Stimulated activated CD4-positive, alpha-beta T cell treated with anti-CD3 and anti-CD28 coated beads, Interleukin-12 subunit alpha, Interleukin-12 subunit beta, amount 100 ng/mL, for 24 hours (primary cell): ENCODE results near the gene CBX8.
A peak's percentile ranks its signal among the peaks of the same experiment; 100 is the strongest.

Experiments used
- DNase-seq, 2 experiments: peaks; one replicate each; pipeline ENCODE4 v3.0.0-alpha.2; 2020; ENCODE audit warnings: low read depth in 2 of 2

The CBX8 gene

DNA sequence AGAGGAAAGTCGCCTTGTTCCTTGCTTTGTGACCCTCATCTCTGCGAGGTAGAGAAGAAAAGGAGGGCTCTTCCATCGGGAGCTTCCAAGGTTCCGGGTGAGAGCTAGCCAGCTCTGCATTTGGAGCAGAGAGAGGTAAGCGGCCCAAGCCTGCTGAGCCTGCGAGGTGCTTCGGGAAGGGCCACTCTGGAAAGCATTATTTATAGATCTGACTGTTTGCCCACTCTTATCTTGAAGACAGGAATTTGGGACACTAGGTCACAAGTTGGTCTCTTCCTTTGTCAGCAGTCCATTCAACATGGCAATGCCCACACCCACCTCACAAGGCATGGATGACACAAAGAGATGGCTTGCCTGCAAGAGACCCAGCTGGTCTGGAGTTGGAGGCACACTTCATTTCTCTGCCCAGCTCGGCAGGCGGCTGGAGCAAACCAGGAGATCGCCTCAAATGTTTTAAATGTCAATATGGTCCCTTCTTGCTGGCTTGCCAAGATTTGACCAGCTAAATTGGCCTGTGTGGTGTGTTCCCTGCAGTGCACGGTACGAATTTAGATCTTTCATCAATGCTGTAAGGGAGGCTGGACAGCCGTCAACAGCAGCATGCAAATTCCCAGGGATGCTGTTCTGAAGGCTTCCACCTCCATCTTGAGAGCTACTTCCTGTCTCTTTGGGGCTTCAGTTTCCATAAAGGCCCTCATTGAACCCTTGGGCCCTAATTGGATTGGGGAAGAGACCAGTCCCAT is 22.8 kb upstream of the CBX8 start:
- no peak for DNase-seq

DNA sequence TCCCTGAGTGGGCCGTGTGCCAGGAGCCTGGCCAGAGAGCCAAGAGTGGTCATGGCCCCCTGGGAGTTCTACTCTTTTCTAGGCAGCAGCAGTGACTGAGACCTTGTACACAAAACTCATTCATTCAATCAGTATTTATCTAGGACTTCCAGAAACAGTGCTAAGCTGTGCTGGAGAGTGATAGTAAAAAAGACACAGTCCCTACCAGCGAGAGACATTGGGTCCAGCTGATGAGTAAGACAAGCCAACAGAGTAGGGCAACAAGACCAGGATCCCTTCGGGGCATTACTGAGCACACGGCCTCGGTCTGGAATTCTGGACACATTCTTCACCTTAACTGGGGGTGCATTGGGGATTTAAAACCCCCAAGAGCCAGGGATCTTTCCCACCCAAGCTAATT is 22.2 kb upstream of the CBX8 start:
- no peak for DNase-seq

DNA sequence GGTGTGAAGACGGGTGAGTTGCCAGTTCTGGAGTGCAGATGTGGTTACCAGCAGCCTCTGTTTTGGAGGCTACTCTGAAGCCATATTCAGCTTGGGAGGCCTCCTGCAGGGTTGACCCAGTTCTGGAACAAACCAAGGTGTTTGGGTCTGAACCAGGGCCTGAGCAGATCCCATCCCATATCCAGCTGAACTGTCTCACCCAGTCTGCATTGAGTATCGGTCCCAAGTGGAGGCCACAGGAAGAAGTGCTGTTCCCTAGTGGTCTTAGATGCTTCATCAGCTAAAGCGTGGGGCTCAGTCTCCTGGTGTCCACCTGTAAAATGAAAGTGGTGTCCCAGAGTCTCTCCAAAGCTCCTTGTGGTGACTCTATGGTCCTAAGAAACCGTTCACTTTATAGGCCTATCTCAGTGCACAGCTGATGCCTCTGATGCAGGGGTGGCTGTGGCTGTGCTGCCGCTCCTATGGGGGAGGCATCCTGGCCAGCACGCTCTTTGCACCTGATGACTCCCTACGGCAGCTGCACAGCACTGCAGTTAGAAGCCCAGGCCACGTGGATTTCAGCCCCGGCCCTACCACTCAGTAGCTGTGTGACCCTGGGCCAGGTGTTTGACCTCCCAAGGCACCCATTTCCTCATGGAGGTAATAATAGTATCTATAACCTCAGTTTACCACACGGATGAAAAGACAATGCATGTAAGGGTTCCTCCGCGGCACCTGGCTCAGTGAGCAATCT is 21.3 kb upstream of the CBX8 start:
- DNase-seq = no peak

DNA sequence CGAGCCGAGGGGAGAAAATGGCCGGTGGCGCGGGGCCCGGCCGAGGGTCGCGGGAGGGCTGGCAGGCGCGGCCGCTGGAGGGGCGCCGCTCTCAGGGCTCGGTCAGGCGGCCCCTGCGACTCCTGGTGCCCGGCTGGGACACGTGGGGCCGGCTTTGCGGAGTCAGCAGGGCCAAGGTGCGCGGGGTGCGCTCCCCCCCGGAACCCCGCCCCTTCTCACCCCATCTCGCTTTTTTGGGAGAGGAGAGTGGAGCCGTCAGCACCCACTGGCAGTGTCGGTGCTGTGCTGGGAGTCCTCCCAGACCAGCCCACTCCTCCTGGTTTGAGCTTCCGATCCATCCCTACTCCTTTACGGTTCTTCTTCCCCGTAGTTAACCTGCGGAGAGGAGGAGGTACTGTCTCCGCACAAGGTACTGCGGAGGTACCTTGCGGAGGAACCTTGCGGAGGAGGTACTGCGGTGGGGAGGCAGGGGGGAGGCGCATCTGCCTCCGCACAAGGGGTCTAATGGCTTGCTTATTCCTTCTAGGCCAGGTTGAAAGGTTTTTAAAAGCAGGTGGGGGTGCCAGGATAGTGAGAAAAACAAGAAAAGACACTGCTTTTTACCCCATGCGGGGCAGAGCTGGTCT is 19.1 kb upstream of the CBX8 start:
- DNase-seq = no peak

DNA sequence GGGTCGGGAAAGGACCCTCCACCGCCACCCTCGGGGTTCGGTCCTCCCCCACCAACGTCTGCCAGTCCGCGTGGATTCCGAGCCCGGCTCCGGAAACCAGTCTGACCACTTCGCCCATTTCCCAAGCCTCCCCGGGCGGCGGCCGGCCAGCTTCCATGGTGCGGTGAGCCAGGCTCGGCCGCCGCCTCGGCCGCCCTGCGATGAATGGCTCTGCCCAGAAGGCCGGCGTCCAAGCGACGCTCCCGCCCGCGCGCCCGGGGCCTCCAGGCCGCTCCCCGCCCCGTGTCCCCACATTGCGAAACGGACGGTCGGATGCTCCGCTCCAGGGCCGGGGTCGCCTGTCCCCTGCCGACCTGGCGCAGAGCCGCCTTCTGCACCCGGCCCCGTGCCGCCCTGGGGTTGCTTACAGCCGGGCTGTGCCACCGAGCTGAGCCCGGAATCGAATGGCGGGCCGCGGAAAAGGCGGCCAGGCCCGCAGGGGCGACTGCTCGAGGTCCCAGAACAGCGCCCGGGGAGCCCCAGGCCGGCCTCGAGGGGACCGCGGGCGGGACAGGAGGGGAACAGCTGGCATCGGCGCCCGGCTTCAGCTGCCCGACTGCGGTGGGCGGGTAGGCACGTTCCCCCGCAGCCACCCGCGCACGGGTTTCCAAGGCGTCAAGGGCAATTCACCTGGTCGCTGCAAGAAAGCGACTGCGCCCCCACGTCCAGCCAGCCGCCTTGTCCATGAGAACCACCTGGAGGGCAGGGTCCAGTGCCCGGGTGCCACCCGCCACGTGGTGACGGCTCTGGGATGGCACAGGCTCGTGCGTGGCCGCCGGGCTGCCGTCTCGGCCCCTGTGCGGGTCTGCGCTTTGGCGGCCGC is 18.3 kb upstream of the CBX8 start:
- DNase-seq = no peak

DNA sequence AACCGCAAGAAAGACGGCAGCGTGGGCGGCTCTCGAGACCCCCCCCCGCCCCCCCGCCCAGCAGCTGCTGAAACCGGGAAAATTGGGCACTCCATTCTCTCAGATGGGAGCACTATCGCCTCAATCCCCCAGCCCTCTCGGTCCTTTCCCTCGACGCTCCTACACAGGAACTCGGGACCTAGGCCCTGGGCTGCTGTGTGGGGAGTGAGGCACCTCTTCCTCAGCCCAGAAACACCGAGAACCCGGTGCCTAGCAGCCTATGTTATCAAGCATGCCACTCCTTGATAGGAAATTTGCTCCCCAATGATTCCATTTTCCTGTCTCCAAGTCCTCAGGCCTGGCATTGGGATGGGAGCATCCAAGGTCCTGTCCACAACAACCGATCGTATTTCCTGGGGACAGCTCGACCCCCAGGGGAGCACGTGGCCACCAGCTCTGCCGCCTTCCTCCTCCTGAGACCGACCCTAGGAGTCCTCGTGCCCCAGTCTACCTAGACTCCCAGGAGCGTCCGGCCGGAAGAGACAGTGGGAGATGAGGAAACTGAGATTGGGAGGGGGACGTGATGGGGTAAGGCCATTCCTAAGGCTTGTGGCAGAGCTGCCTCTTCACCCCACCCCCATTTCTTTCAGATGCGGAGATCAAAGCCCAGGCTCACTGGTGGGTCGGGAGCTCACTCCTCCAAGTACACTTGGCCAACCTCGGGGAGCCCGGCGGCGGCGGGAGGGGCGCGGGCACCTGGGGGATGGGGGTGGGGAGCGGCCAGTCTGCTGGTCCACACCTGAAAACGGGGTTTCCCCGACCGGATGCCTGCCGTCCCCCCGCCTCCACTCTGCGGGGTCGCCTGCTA is 17.5 kb upstream of the CBX8 start:
- no peak for DNase-seq

DNA sequence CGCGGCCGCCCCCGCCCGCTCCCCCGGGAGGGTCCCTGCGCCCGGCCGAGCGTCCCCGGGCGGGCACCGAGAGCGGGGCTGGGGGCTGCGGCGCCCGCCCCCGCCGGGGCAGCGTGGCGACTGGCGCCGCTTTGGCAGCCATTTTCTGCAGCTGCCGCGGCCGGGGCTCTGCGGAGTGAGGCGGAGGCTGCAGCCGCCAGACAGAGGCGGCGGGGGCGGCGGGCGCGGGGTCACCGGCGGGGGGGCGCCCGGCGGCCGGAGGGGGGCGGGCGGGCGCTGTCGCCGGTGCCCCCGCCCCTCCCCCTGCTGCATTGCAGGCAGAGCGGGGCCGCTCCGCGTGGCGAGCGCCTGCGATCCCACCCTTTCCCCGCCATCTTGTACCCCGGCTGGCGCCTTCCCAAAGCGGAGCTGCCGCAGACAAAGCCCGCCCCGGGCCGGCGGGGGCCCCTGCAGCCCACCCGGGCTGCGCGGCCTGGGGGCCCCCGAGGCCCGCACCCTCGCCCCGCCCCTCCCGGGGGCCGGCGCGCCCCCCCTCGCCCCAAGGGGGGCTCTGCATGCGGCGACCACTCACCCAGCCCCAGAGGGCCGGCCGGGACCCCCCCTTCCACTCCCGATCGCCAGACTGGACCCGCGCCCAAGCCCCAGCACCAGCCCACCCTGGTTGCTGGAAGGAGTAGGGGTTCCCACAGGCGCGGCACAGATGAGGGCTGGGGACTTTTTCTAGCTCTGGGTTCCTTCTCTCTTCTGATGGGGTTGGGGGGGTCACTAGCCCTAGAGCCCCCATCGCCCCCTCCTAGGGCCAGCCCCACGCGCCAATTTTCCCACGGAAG is 16.6 kb upstream of the CBX8 start:
- no peak for DNase-seq

DNA sequence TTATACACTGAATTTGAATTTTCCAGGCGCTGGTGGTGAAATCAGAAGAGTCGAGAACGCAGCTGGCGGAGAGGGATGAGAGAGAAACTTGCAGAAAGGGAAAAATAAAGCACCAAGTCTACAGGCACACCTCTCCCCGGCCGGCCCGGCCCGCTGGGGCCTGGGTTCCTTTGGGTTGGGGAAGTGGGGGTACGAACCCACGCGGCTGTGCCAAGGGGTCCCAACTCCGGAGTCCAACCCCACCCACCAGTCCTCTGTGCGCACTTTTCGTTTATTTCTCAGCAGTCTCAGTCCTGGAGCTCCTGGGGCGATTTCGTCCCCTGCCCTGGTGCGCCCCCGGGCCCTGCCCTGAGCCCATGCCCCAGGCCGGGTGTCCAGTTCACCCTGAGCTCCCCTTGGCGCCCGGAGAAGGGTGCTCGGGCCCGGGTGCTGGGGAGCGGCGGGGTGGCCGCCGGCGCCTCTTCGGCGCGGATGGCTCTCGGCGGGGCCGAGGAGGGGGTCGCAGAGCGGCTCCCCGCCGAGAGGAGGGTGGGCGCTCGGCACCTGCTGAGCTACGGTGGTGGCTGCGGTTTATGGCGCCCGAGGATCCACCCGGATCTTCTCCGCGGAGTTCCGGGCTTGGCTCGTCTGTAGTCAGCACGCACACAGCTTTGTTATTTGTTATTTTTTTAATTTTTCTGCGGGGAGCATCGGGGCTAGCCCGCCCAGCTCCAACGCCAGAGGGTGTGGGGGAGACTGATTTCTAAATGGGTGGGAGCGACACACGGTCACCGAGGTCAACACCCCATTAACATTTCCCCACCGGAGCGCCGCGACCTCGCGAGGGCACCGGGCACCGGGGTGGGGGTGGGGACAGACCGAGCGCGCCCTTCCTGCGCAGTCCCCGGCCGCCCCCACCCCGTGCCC is 15.7 kb upstream of the CBX8 start:
- no peak for DNase-seq

DNA sequence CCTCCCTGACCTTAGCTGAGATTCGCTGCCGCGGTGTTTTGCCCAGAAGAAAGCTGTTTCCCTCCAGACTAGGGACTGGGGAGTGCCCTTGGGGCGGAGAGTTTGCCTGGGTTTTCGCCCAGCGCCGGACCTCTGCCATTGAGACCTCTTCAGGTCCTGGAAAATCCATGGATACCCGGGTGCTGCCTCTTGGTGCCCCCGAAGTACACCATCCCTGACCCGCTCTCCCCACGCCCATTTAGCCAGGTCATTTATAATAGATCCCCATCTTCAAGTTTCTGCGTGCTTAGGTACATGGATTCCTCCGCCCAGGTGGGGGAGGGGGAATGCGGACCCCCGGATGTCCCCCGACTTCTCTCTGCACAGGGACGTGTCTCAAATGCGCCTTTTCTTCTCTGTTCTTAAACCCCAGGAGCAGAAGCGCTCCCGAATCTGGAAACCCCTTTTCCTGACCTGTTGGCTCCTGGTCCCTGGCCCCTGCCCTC is 15.0 kb upstream of the CBX8 start:
- no peak for DNase-seq

DNA sequence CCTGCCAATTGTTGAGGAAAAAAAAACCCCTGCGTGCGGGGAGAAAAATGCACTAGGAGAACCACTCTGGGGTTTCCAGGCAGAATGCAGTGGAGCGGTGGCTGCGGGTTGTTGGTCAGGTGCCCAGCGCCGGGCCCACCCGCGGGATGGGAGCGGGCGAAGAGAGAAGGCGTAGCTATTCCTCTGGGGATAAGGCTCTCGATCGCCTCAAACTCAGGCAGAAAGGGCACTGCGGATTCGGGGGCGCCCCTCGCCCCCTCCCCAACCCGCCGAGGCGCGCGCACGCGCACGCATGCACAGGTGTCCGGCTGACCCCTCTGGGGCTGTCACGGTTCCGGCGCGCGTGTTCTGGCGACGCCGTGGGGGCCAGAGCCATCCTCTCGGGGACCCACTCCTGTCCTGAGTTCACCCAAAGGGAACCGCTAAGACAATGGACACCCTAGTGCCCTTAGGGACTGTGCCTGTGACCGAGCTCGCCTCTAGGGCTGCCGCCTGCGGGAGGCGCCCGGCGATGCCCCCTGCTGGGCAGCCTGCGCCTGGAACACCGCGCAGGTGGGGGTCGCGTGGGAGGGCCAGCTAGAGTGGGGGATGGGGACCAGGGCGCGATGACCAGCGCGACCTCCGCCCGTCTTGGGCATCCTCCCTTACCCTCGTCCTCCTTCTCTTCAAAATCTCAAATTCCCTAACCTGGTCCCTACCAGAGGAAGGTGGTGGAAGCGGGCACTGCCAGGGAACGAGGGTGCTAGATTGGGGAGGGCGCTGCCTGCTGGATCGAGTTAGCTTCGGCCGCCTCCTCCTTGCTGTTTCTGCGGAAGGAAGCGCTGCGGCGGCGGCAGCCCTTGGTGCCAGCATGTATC is 14.4 kb upstream of the CBX8 start:
- DNase-seq = no peak

DNA sequence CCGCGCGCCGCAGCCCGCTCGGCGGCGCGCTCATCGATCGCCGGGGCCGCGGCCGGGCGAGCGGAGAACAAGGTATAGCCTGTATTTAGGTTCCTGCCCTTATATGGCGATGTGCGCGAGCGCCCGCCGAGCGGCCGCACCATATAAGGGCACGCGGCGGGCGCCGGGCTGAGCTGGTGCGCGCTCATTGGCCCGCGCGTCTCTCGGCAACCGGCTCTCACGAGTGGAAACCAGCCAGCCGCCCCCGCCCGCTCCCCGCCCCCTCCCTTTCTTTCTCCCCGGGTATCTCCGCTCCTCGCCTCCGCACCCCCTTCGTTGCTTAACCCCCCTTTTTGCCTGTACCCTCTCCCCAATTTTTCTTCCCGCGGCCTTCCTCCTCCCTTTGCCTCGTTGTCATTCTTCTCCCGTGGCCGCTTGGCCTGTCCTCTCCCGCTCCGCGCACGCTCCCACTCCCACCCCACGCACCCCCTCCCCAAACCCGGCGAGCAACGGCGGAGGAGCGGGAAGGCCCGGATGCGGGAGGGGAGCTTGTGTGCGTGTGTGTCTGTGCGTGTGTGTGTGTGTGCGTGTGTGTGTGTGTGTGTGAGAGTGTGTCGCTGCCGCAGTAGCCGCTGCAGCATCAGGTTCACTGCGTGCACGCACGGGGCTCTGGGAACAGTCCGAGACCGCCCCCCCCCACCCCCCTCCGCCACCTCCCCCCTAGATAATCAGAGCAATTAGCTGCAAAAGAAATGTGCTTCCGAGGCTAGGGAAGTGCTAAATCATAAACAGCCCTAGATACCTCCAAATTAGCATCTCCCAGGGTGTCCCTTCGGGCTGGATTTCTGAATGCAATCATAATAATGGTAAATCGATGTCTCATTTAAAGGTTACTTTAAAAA is 13.5 kb upstream of the CBX8 start:
- peak; percentile 62 to 65 for DNase-seq

DNA sequence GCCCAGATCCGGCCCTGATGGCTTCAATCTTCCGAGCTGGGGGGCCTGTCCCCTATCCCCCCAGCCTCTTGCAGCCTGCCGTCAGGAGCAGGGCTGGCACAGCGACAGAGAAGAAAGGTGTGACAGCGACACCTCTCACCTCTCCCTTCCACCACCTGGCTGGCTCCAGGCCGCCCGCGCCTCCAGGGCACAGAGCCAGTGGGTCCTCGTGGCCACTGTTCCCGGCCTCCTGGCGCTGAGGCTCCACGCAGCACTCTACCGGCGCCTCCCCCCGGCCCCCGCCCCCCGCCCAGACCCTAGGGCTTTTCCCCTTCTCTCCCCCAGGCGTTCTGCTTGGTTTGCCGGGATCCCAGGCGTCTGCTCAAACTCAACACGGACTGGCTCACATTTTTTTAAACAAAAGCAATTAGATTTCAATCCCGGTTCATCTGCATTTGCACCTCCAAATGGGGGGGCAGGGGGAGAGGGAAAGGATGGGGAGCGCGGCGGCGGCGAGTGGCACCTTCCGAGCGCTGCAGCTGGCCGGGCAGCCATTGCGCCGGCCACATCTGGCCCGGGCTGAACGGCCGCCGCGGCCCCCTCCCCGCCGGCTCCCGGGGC is 12.8 kb upstream of the CBX8 start:
- no peak for DNase-seq

DNA sequence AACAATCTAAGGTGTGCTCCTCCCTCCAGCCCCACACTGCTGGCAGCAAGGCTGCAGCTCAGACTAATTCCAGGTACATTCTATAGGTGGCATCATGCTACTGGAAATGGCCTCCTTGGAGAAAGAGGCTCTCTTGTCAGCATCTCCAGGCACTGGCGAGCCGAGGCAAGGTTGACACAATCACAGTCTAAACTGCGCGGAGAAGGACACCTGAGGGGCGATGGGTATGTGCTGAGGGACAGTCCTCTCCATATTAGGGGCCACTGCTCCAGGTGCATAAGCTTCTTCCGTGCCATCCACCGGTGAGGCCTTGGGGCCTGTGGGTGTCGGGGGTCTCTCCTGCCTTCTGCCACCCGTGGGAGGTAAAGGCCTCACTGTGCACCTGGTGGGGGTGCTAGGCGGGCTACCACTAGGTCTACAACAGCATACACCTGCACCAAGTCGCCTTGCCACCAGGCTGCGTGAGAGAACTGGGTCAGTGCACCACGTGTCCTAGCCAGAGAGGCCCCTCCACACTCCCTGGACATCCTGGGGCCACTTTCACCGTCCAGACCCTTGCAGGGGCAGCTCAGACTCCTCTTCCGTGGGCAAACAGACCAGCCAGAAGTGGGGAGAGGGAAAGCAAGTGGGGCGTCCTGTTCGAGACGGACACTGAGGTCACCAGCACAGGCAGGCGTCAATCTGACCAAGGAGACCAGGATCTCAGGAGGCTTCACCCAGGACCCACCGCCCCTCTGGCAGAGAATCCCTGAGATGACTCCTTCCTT is 12.1 kb upstream of the CBX8 start:
- DNase-seq = no peak

DNA sequence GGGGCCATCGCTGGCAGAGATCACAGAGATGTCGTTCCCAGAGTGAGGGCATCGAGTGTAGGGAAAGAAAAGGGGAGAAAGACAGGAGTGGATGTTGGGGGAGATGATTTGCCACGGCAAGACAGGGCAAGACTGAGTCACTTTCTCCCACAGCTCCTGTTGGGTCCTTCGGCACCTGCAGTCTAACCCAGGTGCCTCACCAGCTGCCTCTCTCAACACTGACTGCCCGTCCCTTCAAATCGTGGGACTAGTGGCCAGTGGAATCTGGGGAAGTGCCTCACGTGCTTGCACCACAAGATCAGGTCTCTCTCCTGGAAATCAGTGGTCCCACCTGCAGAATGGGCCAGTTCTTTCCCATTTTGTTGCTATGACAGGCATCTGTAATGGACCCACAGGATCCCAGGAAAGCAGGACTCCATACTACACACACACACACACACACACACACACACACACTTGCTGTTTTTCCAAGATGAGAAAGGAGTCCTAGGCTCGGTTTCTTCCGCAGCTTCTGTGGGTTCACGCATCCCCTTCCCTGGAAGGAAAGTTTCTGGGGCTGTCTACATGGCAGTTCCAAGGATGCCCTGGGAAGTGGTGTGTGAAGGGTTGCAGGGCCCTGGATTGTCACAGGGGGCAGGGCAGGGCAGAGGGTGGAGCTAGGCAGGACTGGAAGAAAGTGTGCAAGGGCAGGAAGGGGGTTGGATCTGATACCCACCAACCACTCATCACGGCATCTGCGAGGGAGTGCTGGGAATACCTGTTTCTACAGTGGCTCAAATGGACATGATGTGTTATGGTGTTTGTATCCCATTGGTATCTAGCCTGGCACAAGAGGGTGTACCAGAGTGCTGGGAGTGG is 10.2 kb upstream of the CBX8 start:
- no peak for DNase-seq

DNA sequence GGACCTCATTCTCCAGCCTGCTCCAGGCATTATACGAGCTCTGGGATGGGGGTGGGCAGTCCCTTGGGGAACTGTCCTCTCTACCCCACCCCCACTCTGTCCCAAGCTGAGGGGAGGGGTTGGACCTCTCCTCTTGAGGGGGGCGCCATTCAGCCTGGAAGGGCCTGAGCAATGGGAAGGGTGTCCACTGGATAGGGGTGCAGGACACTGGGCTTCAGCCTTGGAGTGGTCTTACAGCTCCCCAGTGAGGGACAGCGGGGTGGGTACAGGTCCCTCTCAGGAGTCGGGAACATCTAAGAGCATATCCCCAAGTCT is 9.5 kb upstream of the CBX8 start:
- no peak for DNase-seq
